Sigmoid colon (tissue), 7 donors: ENCODE measurements around the gene WDR90. TPM values are rescaled to one million over a fixed set of nuclear protein-coding genes. Genes with fewer than 3 reads are reported as not detected.
"Not testable (repeated sequence)": the region's sequence is repeated elsewhere in the genome, so short reads cannot be mapped to it uniquely, and the experiment has no call there.

Source experiments
- DNase-seq: peaks from one replicate; pipeline ENCODE4 v3.0.0-alpha.2; 2019
- H3K27ac ChIP-seq, 4 donors: fragments of 200-600 bp; sonication (generic); one replicate each; pipeline ENCODE4 v1.5.1; 2016 to 2019; ENCODE audit warnings: mild to moderate bottlenecking in 1 of 4
- H3K27me3 ChIP-seq, 3 donors: fragments of 200-600 bp; sonication (generic); one replicate each; pipeline ENCODE4 v1.5.1; 2019; ENCODE audit warnings: mild to moderate bottlenecking in 1 of 3
- H3K36me3 ChIP-seq, 4 donors: fragments of 200-600 bp; sonication (generic); one replicate each; pipeline ENCODE4 v1.5.1; 2016 to 2019
- H3K4me1 ChIP-seq, 4 donors: fragments of 200-600 bp; sonication (generic); one replicate each; pipeline ENCODE4 v1.5.1; 2017 to 2019
- H3K4me3 ChIP-seq, 4 donors: fragments of 200-600 bp; sonication (generic); one replicate each; pipeline ENCODE4 v1.5.1; 2017 to 2019; ENCODE audit warnings: mild to moderate bottlenecking in 2 of 4, moderate library complexity in 1 of 4
- H3K9me3 ChIP-seq, 4 donors: fragments of 200-600 bp in 3 of 4; sonication (generic) in 3 of 4; one replicate each; pipeline versions ENCODE4 v1.5.1 to v1.6.1; 2013 to 2019
- EP300 ChIP-seq, 4 donors: sonication (generic); formaldehyde crosslinking; IDR thresholded peaks; one replicate each; pipeline ENCODE4 v1.6.1; 2017; ENCODE audit warnings: antibody characterized with exemption in 4 of 4
- POLR2A ChIP-seq, 2 donors: fragments of 450-650 bp; IDR thresholded peaks; one replicate each; pipeline ENCODE4 v1.6.1; 2016; ENCODE audit warnings: antibody characterized with exemption in 2 of 2, mild to moderate bottlenecking in 2 of 2, moderate library complexity in 2 of 2
- POLR2AphosphoS5 ChIP-seq, 4 donors: sonication (generic); formaldehyde crosslinking; IDR thresholded peaks; one replicate each; pipeline ENCODE4 v1.6.1; 2017; ENCODE audit warnings: antibody characterized with exemption in 4 of 4
- WGBS, 2 donors: extraction: QIAGEN DNeasy Blood & Tissue Kit; methylation state at CpG; one replicate each; pipeline ENCODE4 v1.1.7; 2013; 5-methylcytosine and 5-hydroxymethylcytosine counted together
- intact Hi-C: fragments of 100-400 bp; cut with DNase I; formaldehyde crosslinking; loops from one replicate; pipeline ENCODE4 v1.15.1; 2023
- polyA plus RNA-seq, 3 donors: library from polyadenylated mRNA; stranded (reverse); fragments of 200-250 nt; gene quantifications; one replicate each; pipeline ENCODE4 v1.2.3, GENCODE V29; 2013
- total RNA-seq, 4 donors: library from RNA; depleted of rRNA; stranded (reverse); fragments of >200 nt; gene quantifications; one replicate each; pipeline ENCODE4 v1.1.0, GENCODE V29; 2016
- TF ChIP-seq, protein P1 (sequence below), 4 experiments: fragments of 450-650 bp in 3 of 4; fragments of 200-600 bp in 1 of 4; IDR thresholded peaks; one replicate each; pipeline ENCODE4 v1.5.1; 2016 to 2019; ENCODE audit warnings: antibody characterized with exemption in 4 of 4, mild to moderate bottlenecking in 3 of 4, moderate library complexity in 2 of 4
- donor health status: healthy with polysubstance abuse.
- donor health status: Bipolar disorder and iron deficiency.
- donor health status: healthy.

The WDR90 gene
- total and polyA plus RNA-seq, 7 donors = 5.4 to 49.0 (median 10.3) TPM

DNA sequence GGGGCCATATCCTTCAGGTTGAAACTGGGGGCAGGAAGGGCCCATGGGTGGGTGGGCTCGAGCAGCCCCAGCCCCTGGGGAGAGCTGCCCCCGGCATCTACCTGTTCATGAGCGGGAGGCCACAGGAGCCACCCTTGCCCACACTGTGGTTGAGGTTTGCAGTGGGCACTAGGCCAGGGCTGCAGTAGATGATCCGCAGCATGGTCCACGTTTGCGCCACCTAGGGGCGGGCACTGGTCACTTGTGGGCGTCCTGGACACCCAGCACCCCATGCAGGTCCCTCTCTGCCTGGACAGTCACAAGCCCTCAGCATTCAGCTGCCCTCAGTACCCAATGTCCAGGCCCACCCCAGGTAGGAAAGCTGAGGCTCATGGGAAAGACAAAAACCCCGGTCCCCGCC lies 36.8 kb downstream of the WDR90 start:
- peaks cover 14 to 41% (median 21%) of the 10 kb centered on the region in 4 donors for H3K36me3 ChIP-seq
- H3K4me1 ChIP-seq = peaks cover 0 to 76% (median 71%) of the 10 kb centered on the region in 4 donors
- DNase-seq = no peak
- H3K9me3 ChIP-seq = no peaks in the 10 kb centered on the region
- no peaks in the 10 kb centered on the region for H3K27me3 ChIP-seq
- H3K27ac ChIP-seq = no peak overlapping the region
- WGBS, 2 donors = 44 to 72% methylated on average over 10 of the region's 10 CpGs
- TF ChIP-seq POLR2AphosphoS5 (IDR thresholded peaks at IDR 0.05) (no peak), POLR2A (IDR thresholded peaks at IDR 0.05) (no peak)
- TF ChIP-seq, protein P1, sequence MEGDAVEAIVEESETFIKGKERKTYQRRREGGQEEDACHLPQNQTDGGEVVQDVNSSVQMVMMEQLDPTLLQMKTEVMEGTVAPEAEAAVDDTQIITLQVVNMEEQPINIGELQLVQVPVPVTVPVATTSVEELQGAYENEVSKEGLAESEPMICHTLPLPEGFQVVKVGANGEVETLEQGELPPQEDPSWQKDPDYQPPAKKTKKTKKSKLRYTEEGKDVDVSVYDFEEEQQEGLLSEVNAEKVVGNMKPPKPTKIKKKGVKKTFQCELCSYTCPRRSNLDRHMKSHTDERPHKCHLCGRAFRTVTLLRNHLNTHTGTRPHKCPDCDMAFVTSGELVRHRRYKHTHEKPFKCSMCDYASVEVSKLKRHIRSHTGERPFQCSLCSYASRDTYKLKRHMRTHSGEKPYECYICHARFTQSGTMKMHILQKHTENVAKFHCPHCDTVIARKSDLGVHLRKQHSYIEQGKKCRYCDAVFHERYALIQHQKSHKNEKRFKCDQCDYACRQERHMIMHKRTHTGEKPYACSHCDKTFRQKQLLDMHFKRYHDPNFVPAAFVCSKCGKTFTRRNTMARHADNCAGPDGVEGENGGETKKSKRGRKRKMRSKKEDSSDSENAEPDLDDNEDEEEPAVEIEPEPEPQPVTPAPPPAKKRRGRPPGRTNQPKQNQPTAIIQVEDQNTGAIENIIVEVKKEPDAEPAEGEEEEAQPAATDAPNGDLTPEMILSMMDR (IDR thresholded peaks at IDR 0.05) = no peak
- no peak overlapping the region for H3K4me3 ChIP-seq
- intact Hi-C loops = loop anchor here (2.0 to 10.0 kb wide), 2 partner anchors 35 to 1089 kb away; partner anchors contain the start of genes ANTKMT, EME2, MRPS34 and NME3

DNA sequence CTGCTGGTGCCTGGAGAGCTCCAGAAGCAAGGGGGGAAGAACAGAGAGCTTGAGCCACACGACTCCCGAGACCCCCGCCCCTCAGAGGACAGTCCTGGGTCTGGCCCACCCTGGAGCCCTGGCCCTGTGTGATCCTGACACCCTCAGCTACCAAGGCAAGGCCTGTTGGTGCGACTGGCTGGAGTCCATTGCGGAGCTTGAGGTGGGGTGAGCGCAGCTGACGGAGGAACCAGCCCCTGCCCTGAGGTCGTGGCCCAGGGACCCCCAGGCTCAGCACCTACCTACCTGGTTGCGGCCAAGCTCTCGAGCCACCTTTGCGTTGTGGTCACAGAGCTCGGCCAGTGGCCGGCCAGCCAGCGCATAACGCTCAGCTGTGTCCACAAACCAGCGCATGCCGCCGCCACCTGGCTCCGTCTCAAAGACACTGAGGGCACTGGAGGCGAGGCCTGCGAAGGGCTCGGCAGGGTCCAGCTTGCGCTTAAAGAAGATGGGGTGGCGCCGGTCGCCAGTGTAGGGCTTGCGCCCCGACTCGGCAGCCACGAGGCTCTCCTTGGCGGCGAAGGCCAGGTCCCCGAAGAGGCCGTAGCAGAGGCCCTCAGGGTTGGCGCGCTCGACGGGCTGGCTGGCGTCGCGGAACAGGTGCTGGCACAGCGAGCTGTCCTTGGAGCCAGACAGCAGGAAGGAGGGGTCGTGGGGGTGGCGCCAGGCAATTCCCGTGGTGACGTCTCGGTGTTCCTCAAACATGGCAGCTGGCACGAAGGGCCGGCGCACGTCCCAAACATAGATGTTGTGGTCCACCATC lies 37.5 kb downstream of the WDR90 start:
- DNase-seq = no peak

DNA sequence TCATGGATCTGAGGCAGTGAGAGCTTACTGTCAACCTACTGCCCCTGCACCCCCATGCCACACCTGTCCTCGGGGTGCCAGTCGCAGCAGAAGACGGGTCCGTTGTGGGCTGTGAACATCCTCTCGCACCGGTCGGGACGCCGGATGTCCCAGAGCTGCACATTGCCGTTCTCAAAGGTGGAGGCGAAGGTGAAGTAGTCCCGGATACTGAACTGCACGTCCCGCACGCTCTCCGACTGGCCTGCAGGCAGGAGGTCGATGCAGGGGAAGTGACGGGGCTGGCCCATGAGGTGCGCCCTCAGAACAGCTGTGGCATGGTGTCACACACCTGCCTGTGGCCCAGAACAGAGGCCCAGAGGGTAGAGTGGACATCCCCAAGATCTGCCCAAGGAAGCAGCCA lies 38.3 kb downstream of the WDR90 start:
- DNase-seq = no peak
- Histone ChIP-seq H3K4me1 (peaks cover 0 to 63% (median 56%) of the 10 kb centered on the region in 4 donors), H3K9me3 (no peaks in the 10 kb centered on the region), H3K4me3 (no peak overlapping the region), H3K36me3 (peaks cover 3 to 31% (median 11%) of the 10 kb centered on the region in 4 donors), H3K27ac (no peak overlapping the region), H3K27me3 (peaks cover 0 to 10% (median 0%) of the 10 kb centered on the region in 3 donors)
- TF ChIP-seq, protein P1 (IDR thresholded peaks at IDR 0.05) = no peak
- TF ChIP-seq POLR2A (IDR thresholded peaks at IDR 0.05) = no peak
- no peak for TF ChIP-seq EP300 (IDR thresholded peaks at IDR 0.05)
- no peak for TF ChIP-seq POLR2AphosphoS5 (IDR thresholded peaks at IDR 0.05)
- intact Hi-C loops = loop anchor here (10.0 kb wide), 1 partner anchor 1087 kb away; the partner anchor contains the start of genes EME2, MRPS34 and NME3
- WGBS, 2 donors = 92 to 93% methylated on average over 19 of the region's 19 CpGs

More for the DNA sequence above, 37.5 kb downstream of the WDR90 start:
- H3K27ac ChIP-seq = no peak overlapping the region
- H3K9me3 ChIP-seq = no peaks in the 10 kb centered on the region
- peaks cover 0 to 2% (median 0%) of the 10 kb centered on the region in 3 donors for H3K27me3 ChIP-seq
- H3K4me3 ChIP-seq = no peak overlapping the region
- peaks cover 0 to 71% (median 64%) of the 10 kb centered on the region in 4 donors for H3K4me1 ChIP-seq
- no peak for TF ChIP-seq EP300 (IDR thresholded peaks at IDR 0.05)
- TF ChIP-seq, protein P1 (IDR thresholded peaks at IDR 0.05) = no peak
- no peak for TF ChIP-seq POLR2A (IDR thresholded peaks at IDR 0.05)
- TF ChIP-seq POLR2AphosphoS5 (IDR thresholded peaks at IDR 0.05) = no peak
- WGBS, 2 donors = 95 to 96% methylated on average over 51 of the region's 51 CpGs
- H3K36me3 ChIP-seq = peaks cover 11 to 40% (median 20%) of the 10 kb centered on the region in 4 donors
- intact Hi-C loops = loop anchor here (10.0 kb wide), 1 partner anchor 1088 kb away; the partner anchor contains the start of genes EME2, MRPS34 and NME3

DNA sequence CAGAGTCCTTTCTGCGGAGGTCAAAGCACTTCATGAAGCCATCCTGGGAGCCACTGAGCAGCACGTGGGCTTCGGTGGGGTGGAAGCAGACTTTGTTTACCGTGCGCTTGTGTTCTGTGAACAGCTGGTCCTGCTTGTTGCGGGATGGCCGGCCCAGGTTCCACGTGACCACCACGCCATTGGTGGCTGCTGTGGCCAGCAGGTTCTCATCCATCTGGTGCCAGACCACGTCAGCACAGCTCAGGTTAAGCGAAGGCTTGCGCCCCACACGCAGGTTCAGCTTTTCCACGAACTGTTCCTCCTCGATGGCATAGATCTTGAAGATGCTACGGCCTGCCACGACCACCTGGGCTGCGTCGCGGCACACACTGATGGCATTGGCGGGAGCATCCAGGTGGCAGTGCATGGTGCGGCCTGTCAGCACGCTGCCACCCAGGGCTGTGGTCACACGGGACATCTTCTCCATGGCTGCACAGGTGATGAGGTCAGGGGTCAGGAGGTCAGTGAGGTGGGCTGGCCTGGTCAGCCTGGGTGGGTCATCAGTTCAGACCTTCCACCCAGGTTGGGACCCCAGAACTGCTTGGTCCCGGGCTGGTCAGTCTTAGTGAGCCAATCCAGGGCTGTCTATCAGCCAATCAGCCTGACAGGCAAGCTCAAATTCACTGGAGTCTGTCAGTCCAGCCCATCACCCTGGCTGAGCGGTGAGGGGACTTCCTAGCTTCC lies 40.2 kb downstream of the WDR90 start:
- peak overlapping the region; percentile 75 to 91 (median 81) for H3K4me3 ChIP-seq
- intact Hi-C loops = loop anchor here (10.0 kb wide), 1 partner anchor 1085 kb away; the partner anchor contains the start of genes EME2, MRPS34 and NME3
- 80 to 86% methylated on average over 26 of the region's 26 CpGs for WGBS, 2 donors
- DNase-seq = no peak
- TF ChIP-seq POLR2AphosphoS5 (IDR thresholded peaks at IDR 0.05) = no peak
- no peak for TF ChIP-seq EP300 (IDR thresholded peaks at IDR 0.05)
- TF ChIP-seq, protein P1 (IDR thresholded peaks at IDR 0.05) = no peak
- H3K27ac ChIP-seq = peak overlapping the region; percentile 85 to 87 (median 86)
- peaks cover 16 to 29% (median 17%) of the 10 kb centered on the region in 3 donors for H3K27me3 ChIP-seq
- H3K4me1 ChIP-seq = peaks cover 0 to 58% (median 48%) of the 10 kb centered on the region in 4 donors
- no peaks in the 10 kb centered on the region for H3K9me3 ChIP-seq
- H3K36me3 ChIP-seq = peaks cover 0 to 23% (median 4%) of the 10 kb centered on the region in 4 donors

DNA sequence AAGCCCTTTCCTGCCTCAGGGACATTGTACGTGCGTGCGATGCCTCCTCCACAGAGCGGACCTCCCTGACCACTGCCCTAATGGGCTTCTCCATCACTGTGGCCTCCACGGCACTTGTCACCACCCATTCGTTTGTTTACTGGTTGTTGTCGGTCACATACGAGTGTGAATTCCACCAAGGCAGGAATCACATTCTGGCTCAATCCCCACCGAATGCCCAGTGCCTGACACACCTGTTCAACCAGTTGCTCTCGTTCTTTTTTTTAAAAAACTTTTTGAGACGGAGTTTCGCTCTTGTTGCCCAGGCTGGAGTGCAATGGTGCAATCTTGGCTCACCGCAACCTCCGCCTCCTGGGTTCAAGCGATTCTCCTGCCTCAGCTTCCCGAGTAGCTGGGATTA lies 42.1 kb downstream of the WDR90 start:
- Histone ChIP-seq H3K4me1 (peaks cover 0 to 54% (median 44%) of the 10 kb centered on the region in 4 donors), H3K36me3 (peaks cover 0 to 17% (median 4%) of the 10 kb centered on the region in 4 donors), H3K27me3 (peaks cover 32 to 48% (median 36%) of the 10 kb centered on the region in 3 donors)
- H3K4me3 ChIP-seq, H3K9me3 ChIP-seq, H3K27ac ChIP-seq, intact Hi-C loops, DNase-seq: not testable (repeated sequence)
- WGBS, 2 donors = 84 to 90% methylated on average over 16 of the region's 16 CpGs
